ENCODE measurements around the gene TMEM163.

- TF ChIP-seq, protein P1, sequence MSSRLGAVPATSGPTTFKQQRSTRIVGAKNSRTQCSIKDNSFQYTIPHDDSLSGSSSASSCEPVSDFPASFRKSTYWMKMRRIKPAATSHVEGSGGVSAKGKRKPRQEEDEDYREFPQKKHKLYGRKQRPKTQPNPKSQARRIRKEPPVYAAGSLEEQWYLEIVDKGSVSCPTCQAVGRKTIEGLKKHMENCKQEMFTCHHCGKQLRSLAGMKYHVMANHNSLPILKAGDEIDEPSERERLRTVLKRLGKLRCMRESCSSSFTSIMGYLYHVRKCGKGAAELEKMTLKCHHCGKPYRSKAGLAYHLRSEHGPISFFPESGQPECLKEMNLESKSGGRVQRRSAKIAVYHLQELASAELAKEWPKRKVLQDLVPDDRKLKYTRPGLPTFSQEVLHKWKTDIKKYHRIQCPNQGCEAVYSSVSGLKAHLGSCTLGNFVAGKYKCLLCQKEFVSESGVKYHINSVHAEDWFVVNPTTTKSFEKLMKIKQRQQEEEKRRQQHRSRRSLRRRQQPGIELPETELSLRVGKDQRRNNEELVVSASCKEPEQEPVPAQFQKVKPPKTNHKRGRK (CRISPR knock-in tag; IDR thresholded peaks at IDR 0.05; ENCODE audit: borderline replicate concordance): no peak
- no peak for TF ChIP-seq ATF2 (CRISPR knock-in tag; IDR thresholded peaks at IDR 0.05; ENCODE audit: borderline replicate concordance, low read depth)
- no peak for TF ChIP-seq FOXK1 (CRISPR knock-in tag; IDR thresholded peaks at IDR 0.05)
- no peak for TF ChIP-seq CBFB (CRISPR knock-in tag; IDR thresholded peaks at IDR 0.05; ENCODE audit: low read depth)
- no peak for TF ChIP-seq MAX (CRISPR knock-in tag; IDR thresholded peaks at IDR 0.05)
- no peak for TF ChIP-seq ESRRA (CRISPR knock-in tag; IDR thresholded peaks at IDR 0.05; ENCODE audit: borderline replicate concordance)
- TF ChIP-seq, protein P2, sequence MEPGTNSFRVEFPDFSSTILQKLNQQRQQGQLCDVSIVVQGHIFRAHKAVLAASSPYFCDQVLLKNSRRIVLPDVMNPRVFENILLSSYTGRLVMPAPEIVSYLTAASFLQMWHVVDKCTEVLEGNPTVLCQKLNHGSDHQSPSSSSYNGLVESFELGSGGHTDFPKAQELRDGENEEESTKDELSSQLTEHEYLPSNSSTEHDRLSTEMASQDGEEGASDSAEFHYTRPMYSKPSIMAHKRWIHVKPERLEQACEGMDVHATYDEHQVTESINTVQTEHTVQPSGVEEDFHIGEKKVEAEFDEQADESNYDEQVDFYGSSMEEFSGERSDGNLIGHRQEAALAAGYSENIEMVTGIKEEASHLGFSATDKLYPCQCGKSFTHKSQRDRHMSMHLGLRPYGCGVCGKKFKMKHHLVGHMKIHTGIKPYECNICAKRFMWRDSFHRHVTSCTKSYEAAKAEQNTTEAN (CRISPR knock-in tag; IDR thresholded peaks at IDR 0.05): no peak
- no peak for TF ChIP-seq CREM (CRISPR knock-in tag; IDR thresholded peaks at IDR 0.05)
- no peak for TF ChIP-seq KAT7 (CRISPR knock-in tag; IDR thresholded peaks at IDR 0.05; ENCODE audit: borderline replicate concordance)
- TF ChIP-seq, protein P3, sequence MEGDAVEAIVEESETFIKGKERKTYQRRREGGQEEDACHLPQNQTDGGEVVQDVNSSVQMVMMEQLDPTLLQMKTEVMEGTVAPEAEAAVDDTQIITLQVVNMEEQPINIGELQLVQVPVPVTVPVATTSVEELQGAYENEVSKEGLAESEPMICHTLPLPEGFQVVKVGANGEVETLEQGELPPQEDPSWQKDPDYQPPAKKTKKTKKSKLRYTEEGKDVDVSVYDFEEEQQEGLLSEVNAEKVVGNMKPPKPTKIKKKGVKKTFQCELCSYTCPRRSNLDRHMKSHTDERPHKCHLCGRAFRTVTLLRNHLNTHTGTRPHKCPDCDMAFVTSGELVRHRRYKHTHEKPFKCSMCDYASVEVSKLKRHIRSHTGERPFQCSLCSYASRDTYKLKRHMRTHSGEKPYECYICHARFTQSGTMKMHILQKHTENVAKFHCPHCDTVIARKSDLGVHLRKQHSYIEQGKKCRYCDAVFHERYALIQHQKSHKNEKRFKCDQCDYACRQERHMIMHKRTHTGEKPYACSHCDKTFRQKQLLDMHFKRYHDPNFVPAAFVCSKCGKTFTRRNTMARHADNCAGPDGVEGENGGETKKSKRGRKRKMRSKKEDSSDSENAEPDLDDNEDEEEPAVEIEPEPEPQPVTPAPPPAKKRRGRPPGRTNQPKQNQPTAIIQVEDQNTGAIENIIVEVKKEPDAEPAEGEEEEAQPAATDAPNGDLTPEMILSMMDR (IDR thresholded peaks at IDR 0.05): no peak
Measured at GRCh38 chr2:134570676-134571075, 148.1 kb downstream of the TMEM163 start.

All from WTC11 (cell line).